Stimulated activated CD8-positive, alpha-beta memory T cell treated with anti-CD3 and anti-CD28 coated beads, Interleukin-7, amount 100 ng/mL, for 48 hours (primary cell): ENCODE measurements around the gene SLC10A6.
"Not testable (repeated sequence)": the region's sequence is repeated elsewhere in the genome, so short reads cannot be mapped to it uniquely, and the experiment has no call there.

Experiments
- DNase-seq, 2 donors: peaks; one replicate each; pipeline ENCODE4 v3.0.0-alpha.2; 2020; ENCODE audit warnings: low read depth in 1 of 2; ENCODE audit errors: extremely low read depth in 1 of 2

Gene SLC10A6, protein sequence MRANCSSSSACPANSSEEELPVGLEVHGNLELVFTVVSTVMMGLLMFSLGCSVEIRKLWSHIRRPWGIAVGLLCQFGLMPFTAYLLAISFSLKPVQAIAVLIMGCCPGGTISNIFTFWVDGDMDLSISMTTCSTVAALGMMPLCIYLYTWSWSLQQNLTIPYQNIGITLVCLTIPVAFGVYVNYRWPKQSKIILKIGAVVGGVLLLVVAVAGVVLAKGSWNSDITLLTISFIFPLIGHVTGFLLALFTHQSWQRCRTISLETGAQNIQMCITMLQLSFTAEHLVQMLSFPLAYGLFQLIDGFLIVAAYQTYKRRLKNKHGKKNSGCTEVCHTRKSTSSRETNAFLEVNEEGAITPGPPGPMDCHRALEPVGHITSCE

DNA sequence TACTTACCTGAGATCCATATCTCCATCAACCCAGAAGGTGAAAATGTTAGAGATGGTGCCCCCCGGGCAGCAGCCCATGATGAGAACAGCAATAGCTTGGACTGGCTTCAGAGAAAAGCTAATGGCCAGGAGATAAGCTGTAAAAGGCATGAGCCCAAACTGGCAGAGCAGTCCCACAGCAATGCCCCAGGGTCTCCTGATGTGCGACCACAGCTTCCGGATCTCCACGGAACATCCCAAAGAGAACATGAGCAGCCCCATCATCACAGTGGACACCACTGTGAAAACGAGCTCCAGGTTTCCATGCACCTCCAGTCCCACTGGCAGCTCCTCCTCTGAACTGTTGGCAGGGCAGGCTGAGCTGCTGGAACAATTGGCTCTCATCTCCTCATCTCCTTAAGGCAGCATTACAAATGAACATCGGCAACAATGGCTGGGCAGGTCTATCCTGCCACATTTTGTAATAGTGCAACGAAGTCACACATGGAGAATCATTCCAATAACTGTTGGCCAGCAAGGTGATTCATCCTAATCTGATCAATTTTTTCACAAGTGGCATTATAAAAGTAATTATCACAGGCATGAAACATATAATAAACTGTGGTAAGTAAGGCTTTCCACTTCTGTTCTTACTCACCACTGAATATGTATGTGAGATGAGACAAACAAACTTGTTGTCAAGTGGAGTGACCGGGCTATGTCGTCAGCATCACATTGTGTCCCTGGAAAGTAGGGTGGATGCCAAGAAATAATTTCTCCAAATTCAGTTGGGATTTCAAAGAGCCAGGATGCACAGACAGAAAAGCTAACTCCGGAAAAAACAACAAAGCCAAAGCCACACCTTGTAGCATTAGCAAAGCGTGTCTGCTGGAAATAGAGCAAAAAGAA, at the start of gene SLC10A6:
Gene SLC10A6 (minus strand): TSS at position 653 of the 888 bp plus-strand sequence. CDS start 269 bp downstream, at position 384.
- no peak for DNase-seq

DNA sequence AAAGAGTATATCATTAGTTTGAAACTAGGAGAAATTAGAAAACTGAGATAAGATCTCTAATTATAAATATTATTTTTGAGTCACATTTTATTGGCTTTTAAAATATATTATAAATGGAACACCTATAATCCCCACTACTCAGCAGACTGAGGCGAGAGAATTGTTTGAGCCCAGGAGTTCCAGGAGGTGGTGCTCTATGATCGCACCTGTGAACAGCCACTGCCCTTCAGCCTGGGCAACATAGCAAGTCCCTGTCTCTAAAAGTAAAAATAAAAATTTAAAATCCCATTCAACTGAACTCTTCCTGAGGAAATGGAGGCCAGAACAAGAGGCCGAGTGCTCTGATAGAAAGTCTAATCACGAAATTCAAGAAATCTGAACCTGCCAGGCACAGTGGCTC, 49.4 kb upstream of the SLC10A6 start:
- no peak for DNase-seq

DNA sequence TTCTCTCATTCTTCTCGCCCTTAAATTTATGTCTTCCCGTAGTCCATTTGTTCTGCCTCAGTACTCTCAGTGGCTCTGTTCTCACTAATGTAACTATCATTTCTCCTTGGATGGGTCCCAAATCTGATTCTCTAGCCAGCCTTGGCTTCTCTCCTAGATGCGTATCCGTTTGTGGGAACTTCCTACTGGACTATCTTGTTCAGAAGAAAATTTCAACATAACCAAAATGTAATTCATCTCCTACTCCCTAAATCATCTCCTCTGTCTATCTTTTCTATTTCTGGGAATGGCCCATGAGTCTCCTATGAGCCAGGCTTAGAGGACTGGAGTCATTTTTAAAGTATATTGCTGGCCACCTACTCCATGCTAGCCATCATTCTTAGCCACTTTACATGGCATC, 47.4 kb upstream of the SLC10A6 start:
- no peak for DNase-seq

DNA sequence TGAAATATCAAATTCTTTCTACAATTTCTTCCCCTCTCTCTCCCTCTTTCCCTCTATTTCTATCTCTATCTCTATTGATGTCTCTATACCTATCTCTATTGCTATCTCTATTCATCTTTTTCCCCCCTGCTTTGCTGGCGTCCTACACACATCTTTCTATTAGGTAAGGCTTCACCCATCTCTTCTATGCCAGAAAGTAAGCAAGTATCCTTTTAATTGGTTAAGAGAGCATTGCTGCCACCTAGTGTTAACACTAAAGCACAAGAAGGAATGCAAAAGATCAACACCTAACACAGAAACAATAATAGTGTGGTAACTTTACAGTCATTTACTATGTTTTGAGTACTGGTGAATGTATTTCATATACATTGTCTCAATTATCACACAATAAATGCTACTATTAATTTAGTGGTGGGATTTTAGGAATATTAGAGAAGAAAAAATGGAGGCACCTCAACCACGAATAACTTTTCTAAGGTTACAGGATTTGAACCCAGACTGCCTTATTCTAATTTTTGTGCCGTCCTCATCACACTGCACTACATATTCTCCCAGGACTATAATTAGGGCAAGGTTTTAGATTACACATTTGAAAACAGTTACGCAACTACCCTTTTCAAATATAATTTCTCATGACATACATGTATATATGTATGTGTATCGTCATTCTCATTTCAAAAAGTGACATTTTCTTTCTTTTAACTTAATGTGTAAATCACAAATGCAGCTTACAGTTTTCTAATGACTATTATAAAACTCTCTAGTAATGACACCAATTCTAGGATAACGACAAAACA, 46.7 kb upstream of the SLC10A6 start:
- DNase-seq = no peak

DNA sequence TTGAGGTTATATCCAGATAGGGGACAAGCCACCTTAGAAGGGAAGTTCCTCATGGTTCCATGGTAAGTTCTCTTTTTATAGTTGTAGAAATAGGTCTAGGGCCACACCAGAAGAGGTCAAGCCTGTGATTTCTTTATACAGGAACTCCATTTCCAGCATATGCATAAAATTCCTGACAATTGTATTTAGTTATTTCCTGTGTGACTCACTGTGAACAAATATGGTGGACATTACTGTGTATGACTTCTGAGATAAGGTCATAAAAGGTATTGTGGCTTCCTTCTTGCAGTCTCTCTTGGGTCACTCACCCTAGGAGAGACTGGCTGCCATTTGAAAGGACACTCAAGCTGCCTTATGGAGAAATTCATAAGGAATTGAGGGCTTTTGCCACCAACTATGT, 45.3 kb upstream of the SLC10A6 start:
- no peak for DNase-seq

DNA sequence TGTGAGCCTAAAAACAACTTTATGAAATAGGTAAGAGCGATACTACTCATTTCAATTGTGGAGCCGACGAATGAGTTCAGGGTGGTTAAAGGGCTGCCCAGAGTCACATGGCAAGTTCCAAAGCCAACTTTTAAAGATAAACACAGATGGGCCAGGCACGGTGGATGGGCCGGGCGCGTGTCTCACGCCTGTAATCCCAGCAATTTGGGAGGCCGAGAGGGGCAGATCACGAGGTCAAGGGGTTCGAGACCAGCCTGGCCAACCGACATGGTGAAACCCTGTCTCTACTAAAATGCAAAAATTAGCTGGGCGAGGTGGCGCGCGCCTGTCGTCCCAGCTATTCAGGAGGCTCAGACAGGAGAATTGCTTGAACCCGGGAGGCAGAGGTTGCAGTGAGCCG, 44.0 kb upstream of the SLC10A6 start:
- no peak for DNase-seq

DNA sequence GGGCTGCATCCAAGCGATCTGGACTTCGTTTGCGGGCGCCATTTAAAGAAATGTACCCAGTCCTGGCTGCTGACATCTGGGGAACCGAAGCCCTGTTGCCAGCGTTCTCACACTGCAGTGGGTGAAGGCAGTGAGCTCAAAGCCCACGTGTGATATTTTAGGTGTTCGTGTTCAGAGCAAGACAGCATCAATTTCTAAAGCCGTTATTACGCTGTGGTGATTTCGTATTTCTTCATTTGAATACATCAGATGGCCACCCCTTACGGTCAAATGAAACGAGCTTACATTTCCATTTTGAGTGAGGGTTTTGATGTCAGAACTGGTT, 43.4 kb upstream of the SLC10A6 start:
- DNase-seq = no peak

DNA sequence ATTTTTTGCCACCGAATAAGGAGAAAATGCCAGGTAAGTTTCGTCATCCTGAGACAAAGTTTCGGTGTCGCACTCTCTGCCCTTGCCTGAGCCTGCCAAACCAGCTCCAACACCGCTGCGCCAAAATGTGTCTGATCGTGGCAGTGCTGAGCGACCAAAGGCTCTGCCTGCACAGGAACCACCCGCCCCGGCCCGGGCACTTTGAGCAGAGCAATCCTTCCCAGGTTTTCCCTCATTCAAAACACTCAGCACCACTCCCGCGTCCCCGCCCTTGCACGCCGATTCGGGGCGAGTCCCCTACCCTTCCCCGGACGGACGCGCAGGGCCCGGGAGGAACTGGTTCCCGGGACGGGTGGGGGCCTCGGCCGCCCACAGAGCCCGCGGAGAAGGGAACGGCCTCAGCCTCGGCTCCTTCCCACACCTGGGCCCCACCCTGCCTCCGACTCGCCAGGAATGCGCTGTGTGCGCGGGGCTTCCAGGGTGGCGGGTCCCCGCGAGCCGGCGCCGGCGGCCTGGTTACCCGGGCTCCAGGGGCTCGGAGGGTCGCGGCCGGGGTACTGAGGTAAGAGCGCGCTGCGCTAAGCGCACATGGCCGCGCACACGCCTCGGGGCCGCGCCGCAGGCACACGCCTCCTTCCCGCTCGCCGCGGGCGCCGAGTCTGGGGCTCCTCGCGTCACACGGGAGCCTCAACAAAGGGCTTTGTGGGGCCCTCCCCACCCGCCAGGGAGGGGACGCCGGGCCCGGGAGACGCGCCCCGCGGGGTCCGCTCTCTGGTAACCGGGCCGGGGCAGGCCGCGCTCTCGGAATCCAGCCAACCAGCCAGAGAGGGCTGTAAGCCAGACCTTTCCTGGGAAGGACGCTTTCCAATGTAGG, 42.8 kb upstream of the SLC10A6 start, which contains the start of gene C4orf36:
Gene C4orf36 (minus strand): TSS at position 661 of the 874 bp plus-strand sequence. CDS start 902 bp downstream, outside the sequence.
- peak in 1 of 2 donors; percentile 2 for DNase-seq

DNA sequence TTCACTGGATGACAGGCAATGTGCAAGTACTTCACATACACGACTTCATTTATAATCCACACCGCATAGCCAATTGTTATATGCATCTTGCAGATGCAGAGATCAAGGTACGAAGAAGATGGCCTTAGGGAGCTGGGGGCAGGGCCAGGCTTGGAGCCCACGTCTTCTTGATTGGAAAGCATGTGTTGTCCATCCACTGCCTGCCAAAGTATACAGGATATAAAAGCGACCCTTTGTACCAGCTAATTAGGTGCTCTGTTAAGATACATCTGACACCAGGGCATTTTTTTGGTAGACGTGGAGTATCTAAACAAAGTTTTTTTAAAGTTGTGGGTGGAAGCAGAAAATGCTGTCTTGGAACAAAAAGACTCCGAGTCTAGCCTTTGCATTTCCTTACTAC, 41.6 kb upstream of the SLC10A6 start:
- DNase-seq = no peak

DNA sequence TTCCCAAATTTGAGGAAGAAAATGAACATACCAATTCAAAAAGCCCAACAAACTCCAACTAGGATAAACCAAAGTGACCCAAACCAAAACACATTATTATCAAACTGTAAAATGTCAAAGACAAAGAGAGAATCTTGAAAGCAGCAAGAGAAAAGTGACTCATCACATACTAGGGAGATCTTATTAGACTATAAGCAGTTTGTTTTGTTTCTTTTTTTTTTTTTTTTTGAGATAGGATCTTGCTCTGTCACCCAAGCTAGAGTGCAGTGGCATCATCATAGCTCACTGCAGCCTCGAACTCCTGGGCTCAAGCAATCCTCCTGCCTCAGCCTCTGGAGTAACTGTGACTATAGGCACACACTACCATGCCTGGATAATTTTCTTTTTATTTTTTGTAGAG, 30.5 kb upstream of the SLC10A6 start:
- no peak for DNase-seq

DNA sequence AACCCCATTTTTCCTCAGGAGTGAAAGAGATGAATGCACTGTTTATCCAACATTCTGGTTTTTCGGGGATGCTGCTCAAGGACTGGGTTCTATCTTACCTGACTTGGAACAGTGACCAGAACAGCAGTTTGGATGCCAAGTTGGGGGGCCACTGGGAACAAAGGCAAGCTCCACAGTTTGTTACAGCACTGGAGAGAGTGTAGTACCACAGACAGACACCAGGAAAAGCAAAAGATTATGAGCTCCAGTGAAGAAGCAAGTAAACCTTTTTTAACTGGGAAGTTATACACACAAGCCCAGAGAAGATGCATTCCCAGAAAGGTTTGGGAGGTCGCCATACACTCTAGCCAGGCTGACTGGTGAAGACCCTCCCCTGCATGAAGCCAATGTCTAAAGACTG, 29.5 kb upstream of the SLC10A6 start:
- no peak for DNase-seq

DNA sequence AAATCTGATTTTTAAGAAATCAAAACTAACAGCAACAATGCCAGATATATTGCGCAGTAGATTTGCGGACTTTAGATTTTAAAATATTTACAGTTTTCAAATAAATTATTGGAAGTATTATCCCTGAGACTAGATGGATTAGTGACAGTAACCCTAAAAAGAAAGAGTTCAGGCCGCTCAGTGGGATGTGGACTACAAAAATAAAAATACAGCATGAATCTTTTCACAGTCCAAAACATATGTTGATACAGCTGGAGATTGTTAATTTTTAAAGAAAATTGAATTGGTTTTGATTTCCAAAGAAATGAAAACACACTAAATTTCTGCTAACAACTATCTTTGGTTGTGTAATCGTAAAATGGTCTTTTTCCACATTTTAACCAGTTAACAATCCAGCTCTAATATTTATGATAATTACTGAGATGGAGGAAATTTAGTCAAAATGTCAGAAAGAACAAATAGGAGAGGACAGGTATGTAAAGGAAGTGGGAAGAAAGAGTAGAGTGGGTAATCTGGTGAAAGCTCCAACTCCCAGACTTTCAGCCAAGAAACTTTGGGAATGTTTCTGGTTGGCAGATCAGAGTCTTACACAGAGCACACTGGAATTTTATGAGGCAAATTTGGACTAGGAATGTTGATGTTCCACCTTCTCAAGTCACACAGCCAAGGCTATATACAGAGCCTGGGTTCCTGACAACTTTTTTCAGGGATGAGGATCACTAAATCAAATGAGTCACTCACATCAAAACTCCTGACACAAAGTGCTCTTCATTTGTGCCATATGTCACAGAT, 27.9 kb upstream of the SLC10A6 start:
- DNase-seq = no peak

DNA sequence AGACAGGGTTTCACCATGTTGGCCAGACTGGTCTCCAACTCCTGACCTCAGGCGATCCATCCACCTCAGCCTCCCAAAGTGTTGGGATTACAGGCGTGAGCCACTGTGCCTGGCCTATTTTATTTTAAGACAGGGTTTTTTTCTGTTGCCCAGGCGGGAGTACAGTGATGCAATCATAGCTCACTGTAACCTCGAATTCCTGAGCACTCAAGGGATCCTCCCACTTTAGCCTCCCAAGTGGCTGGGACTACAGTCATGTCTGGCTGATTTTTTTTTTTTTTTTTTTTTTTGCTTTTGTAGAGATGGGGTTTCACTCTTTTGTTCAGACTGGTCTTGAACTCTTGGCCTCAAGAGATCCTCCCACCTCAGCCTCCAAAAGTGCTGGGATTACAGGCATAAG, 26.3 kb upstream of the SLC10A6 start:
- not testable (repeated sequence) for DNase-seq

DNA sequence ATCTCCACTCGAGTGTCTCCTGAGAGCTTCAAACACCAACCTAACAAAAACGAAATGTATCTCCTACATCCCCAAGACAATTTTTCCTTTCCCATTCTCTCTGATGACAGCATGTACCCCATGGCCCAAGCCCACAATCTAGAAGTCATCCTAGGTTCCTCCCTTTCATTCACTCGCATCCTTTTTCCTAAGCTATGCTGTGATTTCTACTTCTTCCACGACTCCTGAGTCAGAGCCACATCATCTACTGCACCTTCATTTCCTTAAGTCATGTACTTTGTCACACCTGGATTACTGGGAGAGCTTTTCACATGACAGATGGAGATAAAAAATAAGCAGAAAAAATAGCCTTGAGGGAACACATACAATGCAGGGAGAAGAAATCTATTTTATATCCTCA, 23.0 kb upstream of the SLC10A6 start:
- DNase-seq = no peak

DNA sequence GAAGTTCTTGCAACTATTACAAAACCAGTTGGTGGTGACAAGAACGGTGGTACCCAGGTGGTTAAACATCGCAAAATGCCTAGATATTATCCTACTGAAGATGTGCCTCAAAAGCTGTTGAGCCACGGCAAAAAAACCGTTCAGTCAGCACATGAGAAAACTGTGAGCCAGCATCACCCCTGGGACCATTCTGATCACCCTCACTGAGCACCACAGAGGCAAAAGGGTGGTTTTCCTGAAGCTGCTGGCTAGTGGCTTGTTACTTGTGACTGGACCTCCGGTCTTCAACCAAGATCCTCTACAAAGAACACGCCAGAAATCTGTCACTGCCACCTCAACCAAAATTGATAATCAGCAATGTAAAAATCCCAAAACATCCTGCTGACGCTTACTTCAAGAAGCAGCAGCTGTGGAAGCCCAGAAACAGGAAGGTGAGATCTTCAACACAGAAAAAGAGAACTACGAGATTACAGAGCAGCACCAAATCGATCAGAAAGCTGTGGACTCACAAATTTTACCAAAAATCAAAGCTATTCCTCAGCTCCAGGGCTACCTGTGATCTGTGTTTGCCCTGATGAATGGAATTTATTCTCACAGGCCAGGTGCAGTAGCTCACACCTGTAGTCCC, 21.4 kb upstream of the SLC10A6 start:
- no peak for DNase-seq

DNA sequence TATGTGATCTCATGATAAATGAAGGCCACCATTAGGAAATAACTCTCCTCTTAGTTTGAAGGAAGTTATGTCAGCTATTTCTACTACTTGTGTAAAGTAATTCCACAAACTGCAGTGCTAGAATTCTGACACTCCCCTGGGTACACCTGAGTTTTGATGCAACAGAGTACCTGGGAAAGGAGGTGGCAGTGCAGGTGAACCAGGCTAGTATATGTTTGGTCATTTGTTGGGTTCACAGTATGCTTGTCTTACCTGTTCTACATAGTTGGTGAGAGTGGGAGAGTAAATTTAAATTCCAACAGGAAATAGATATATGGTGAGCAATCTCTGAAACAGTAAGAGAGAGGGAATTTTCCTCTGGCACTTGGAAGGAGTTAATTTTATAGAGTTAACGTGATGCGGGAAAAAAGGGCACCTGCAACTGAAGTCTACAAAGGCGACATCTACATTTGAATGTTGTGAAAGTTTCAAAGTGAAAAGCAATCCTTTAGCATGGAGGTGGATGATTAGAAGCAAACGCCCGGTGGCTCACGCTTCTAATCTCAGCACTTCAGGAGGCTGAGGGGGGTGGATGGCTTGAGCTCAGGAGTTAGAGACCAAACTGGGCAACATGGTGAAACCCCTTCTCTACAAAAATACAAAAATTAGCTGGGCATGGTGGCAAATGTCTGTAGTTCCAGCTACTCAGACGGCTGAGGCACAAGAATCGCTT, 8.3 kb upstream of the SLC10A6 start:
- DNase-seq = no peak

DNA sequence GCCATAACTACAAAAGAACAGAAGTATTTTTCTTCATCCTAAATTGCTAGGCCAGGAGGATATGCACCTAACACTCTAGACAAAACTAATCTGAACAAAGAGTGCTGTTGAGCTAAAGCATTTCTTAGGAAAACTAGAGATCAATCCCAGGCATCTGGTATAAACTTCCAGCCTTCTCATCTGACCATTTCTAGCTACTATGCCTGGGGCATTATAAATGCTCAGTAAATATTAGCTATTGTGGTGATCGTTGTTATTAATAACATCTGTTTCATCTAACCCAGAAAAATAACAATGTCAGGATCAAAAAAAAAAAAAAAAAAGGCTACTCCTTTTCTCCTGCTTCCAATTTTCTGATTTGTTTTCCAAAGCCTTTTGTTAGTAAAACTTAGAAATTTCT, 7.7 kb upstream of the SLC10A6 start:
- no peak for DNase-seq

DNA sequence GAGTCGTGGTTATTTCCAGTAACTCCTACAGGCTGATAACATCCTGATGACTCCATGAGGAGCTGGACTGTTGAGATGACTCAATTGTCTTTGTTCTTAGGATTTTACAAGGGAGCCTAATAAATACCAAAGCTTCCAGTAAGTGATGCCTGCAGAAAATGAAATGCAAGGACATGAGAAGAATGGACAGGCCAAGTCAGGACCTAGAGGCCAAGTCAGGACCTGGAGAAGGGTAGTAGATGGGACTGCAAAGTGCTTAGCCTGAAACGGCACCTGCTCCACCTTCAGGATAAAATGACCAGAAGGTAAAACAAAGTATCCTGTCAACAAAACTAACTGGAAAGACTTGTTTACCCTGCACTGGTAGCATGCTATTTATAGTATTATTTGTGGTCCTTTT, 6.4 kb upstream of the SLC10A6 start:
- no peak for DNase-seq
